SJCRH30 (cell line): ENCODE data around the gene LPCAT3. TPM values are rescaled to one million over a fixed set of nuclear protein-coding genes. Genes with fewer than 3 reads are reported as not detected.

ENCODE experiments used
- DNase-seq, 2 experiments: peaks; one replicate each; pipeline ENCODE4 v3.0.0-alpha.2; 2015 to 2020
- H3K27ac ChIP-seq: fragments of 250-450 bp; sonication (Bioruptor Pico); 2 replicates; pipeline ENCODE4 v1.5.1; 2020; ENCODE audit warnings: mild to moderate bottlenecking, moderate library complexity
- H3K27me3 ChIP-seq: fragments of 250-450 bp; sonication (Bioruptor Pico); 2 replicates; pipeline ENCODE4 v1.5.1; 2020; ENCODE audit warnings: mild to moderate bottlenecking, moderate library complexity
- H3K36me3 ChIP-seq: fragments of 250-450 bp; sonication (Bioruptor Pico); 2 replicates; pipeline ENCODE4 v1.5.1; 2020; ENCODE audit warnings: mild to moderate bottlenecking, moderate library complexity
- H3K4me1 ChIP-seq: fragments of 250-450 bp; sonication (Bioruptor Pico); 2 replicates; pipeline ENCODE4 v1.5.1; 2020; ENCODE audit warnings: mild to moderate bottlenecking, moderate library complexity
- H3K4me3 ChIP-seq: fragments of 250-450 bp; sonication (Bioruptor Pico); 2 replicates; pipeline ENCODE4 v1.5.1; 2020; ENCODE audit warnings: mild to moderate bottlenecking, moderate library complexity
- H3K9me3 ChIP-seq: fragments of 250-450 bp; sonication (Bioruptor Pico); replicated peaks from 2 replicates; pipeline ENCODE4 v1.5.1; 2020; ENCODE audit warnings: mild to moderate bottlenecking, moderate library complexity
- total RNA-seq: library from RNA; depleted of rRNA; stranded (reverse); fragments of >200 nt; shearing (Covaris generic); gene quantifications from 2 replicates; pipeline ENCODE4 v1.2.3, GENCODE V29; 2014

LPCAT3 gene
- total RNA-seq, 1 experiment from 2014 or later = 19.9 TPM

DNA sequence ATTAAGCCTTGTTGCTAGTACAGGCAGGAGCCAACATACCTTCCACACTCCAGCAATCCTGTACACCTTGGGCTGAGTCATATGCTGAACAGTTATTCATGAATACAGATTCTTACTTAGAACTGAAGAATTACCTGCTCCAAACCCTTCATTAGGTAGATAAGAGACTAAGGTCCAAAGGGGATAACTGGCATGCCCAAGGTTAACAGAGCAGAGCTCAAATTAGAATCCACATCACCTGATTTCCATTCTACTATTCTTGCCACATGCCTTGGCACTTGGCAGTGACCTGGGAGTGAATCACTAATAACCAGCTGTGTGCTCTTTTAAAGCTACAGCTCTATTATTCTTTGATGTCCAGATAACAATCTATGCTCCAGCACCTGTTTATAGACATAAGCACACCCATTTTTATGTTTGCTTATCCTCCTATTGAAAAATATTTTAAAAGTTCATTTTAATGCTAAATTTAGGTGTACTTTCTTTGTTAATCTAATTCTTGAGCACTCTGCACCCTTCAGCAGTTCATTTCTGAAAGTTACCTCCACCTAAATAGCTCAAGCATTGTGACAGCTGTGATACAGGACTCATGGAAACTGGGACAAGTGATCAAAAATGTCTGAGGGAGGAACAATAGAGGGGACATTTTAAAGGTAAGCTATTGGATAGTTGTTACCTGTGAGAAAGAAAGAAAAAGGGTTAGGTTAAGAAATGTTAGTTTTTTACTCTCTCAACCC, 19.4 kb downstream of the LPCAT3 start:
- Histone ChIP-seq H3K4me3 (no peak overlapping the region), H3K36me3 (peaks cover 10% of the 10 kb centered on the region), H3K9me3 (no peaks in the 10 kb centered on the region), H3K4me1 (peaks cover 7% of the 10 kb centered on the region), H3K27ac (0 out of 2 replicates have a peak overlapping the region, but pooled peaks have one; percentile 4), H3K27me3 (no peaks in the 10 kb centered on the region)
- DNase-seq = no peak

DNA sequence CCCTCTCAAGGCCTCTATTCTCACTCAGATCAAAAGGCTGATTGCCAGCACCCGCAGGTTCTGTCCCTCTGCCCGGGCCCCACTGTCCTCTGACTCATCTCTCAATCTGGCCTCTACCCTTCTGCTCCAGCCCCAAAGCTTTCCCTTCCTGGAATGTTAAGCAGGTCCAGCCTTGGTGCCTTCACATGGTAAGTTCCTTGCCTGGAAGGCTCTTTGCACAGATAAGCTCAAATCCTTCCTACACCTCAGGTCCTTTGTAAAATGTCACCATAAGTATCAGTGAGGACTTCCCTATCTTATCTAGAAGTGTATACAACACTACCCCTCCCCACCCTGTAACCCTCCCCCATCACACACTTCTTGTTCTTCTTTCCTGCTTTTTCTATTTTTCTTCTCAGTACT, 22.2 kb downstream of the LPCAT3 start:
- Histone ChIP-seq H3K36me3 (peaks cover 19% of the 10 kb centered on the region), H3K9me3 (no peaks in the 10 kb centered on the region), H3K4me1 (peaks cover 7% of the 10 kb centered on the region), H3K27ac (no peak overlapping the region), H3K27me3 (no peaks in the 10 kb centered on the region), H3K4me3 (no peak overlapping the region)
- no peak for DNase-seq

DNA sequence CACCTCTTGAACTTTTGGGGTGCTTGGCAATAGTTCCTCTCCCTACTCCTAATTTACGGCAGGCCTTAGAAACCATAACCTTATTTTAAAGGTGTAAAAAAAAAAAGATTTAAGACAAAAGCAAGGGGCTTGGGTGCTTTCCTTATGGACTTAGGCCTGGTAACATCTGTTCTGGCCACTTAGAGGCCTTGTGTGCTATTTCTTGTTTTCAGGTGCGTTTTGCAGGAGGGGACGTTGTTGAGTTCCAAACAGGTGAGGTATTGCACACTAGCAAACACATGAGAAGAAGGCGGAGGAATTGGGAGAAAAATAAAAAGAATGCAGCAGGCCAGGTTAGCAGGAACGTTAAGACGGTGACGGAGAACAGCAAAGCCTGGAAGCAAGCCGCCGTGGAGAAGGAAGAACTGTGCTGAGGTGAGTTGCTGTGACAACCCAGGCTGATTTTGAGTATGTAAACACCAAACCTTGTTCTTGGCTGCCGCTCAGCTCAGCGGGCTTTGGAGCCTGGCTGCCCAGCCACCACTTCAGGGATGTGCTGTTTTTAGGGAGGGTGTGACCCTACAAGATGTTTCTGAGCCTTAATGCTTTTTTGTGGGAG, 30.2 kb downstream of the LPCAT3 start:
- Histone ChIP-seq H3K27me3 (no peaks in the 10 kb centered on the region), H3K9me3 (no peaks in the 10 kb centered on the region), H3K4me1 (no peaks in the 10 kb centered on the region), H3K27ac (no peak overlapping the region), H3K4me3 (no peak overlapping the region), H3K36me3 (peaks cover 13% of the 10 kb centered on the region; the same call in 1 of the 2 replicates)
- DNase-seq = no peak

- no peaks in the 10 kb centered on the region for H3K4me1 ChIP-seq
- no peak for DNase-seq
- no peak overlapping the region for H3K27ac ChIP-seq
- H3K4me3 ChIP-seq = no peak overlapping the region
- no peaks in the 10 kb centered on the region for H3K27me3 ChIP-seq
- H3K36me3 ChIP-seq = peaks cover 20% of the 10 kb centered on the region
- no peaks in the 10 kb centered on the region for H3K9me3 ChIP-seq
These were observed 35.7 kb downstream of the LPCAT3 start for GRCh38 chr12:6982532-6982931.

GRCh38 chr12:6981152-6982052, 36.9 kb downstream of the LPCAT3 start:
- Histone ChIP-seq H3K36me3 (peaks cover 27% of the 10 kb centered on the region), H3K4me3 (no peak overlapping the region), H3K4me1 (no peaks in the 10 kb centered on the region), H3K27ac (no peak overlapping the region), H3K27me3 (no peaks in the 10 kb centered on the region), H3K9me3 (no peaks in the 10 kb centered on the region)
- no peak for DNase-seq

DNA sequence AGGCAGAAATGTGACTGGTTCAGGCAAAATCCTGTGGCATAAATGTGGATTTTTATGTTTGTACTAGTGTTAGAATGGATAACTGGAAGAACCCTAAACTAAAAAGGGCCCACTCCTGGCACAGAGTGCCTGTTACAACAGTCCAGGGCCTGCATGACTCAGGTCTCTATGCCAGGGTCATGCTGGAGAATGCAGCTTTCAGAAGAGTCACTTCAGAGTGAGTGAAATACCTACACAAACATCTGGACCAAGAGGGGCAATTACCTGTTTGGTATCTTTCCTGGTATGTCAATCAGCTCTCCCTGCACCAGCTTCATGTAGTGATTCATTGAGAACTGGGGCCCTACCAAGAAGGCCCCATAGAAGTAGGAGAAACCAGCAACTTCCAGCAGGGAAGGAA, 37.5 kb downstream of the LPCAT3 start:
- no peaks in the 10 kb centered on the region for H3K27me3 ChIP-seq
- H3K27ac ChIP-seq = no peak overlapping the region
- peaks cover 33% of the 10 kb centered on the region for H3K36me3 ChIP-seq
- no peaks in the 10 kb centered on the region for H3K9me3 ChIP-seq
- no peak for DNase-seq
- H3K4me3 ChIP-seq = no peak overlapping the region
- H3K4me1 ChIP-seq = no peaks in the 10 kb centered on the region

DNA sequence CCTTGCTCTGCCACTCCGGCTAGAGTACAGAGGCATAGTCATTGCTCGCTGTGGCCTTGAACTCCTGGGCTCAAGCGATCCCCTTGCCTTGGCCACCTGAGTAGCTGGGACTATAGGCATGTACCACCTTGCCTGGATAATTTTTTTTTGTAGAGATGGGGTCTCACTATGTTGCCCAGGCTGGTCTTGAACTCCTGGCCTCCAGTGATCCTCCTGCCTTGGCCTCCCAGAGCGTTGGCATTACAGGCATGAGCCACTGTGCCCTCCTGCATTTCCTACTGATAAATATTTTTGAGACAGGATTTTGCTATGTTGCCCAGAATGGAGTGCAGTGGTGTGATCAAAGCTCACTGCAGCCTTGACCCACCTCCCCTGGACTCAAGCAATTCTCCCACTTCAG, 38.2 kb downstream of the LPCAT3 start:
- Histone ChIP-seq H3K27me3 (no peaks in the 10 kb centered on the region), H3K4me3 (no peak overlapping the region), H3K27ac (no peak overlapping the region), H3K4me1 (no peaks in the 10 kb centered on the region), H3K9me3 (no peaks in the 10 kb centered on the region), H3K36me3 (peaks cover 40% of the 10 kb centered on the region)
- no peak for DNase-seq

- DNase-seq = no peak
- H3K27ac ChIP-seq = no peak overlapping the region
- H3K4me3 ChIP-seq = no peak overlapping the region
- no peaks in the 10 kb centered on the region for H3K27me3 ChIP-seq
- peaks cover 46% of the 10 kb centered on the region for H3K36me3 ChIP-seq
- no peaks in the 10 kb centered on the region for H3K9me3 ChIP-seq
- H3K4me1 ChIP-seq = no peaks in the 10 kb centered on the region
These were observed 38.8 kb downstream of the LPCAT3 start for GRCh38 chr12:6979453-6979852.

DNA sequence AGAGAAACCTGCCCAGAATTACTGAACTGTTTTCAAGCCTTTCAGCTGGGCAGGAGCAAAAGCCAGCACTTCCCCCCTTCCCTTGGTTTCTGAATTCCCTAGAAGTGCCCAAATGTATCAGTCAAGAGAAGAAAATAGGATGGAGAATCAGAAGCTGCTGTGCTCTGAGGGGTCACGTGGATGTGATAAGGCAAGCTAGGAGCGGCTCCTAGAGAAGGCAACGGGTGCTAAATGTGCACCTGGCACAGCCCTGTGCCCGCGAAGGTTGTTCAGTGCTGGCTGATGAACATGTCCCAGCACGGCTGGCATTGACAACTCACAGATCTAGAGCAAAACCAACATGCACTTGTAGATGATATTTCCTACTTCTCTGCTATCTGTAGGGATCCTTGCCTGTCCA, 39.3 kb downstream of the LPCAT3 start:
- Histone ChIP-seq H3K27me3 (no peaks in the 10 kb centered on the region), H3K36me3 (peaks cover 51% of the 10 kb centered on the region), H3K27ac (no peak overlapping the region; the same call in 1 of the 2 replicates), H3K4me1 (no peaks in the 10 kb centered on the region), H3K4me3 (no peak overlapping the region), H3K9me3 (no peaks in the 10 kb centered on the region)
- no peak for DNase-seq

DNA sequence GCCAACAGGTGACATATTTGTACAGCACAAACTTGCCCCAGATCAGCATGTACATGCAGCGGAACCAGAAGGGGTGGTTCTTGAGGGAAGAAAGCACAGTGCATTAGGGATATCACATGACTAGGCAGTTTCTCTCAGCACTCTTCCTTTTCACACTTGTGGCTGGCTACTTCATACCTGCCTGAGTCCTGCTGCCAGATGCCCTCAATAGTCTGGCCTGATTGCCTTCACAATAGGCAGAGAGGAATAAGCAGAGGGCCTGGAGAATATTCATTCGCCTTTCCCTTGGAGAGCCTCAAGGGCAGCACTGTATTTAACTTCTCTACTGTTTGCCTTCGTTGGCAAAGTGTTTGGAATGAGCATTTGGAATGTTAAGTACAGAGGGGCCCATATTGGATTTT, 39.7 kb downstream of the LPCAT3 start:
- no peaks in the 10 kb centered on the region for H3K27me3 ChIP-seq
- H3K27ac ChIP-seq = no peak overlapping the region; the same call in 1 of the 2 replicates
- H3K4me1 ChIP-seq = no peaks in the 10 kb centered on the region
- peaks cover 54% of the 10 kb centered on the region for H3K36me3 ChIP-seq
- H3K4me3 ChIP-seq = no peak overlapping the region
- H3K9me3 ChIP-seq = no peaks in the 10 kb centered on the region
- DNase-seq = no peak

DNA sequence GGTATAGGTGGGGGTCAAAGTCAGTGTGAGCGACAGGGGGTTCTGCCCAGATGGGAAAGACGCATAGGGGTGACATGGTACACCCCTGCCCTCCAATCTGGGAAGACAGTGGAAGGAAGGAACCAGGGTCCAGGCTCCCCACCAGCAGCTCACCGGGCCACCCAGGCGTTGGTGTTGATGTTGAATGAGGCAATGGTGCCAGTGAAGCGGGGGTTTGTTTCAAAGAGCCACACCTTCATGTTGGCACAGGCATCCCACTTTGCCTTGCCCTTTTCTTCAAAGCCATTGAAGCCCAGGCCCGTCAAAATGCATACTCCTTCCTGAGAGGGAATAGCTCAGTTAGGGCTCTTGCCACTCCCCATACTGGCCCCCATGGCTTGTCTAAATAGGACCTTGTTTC, 40.1 kb downstream of the LPCAT3 start:
- no peak for DNase-seq
- no peak overlapping the region; the same call in 1 of the 2 replicates for H3K27ac ChIP-seq
- H3K4me1 ChIP-seq = no peaks in the 10 kb centered on the region
- H3K36me3 ChIP-seq = peaks cover 54% of the 10 kb centered on the region
- no peaks in the 10 kb centered on the region for H3K9me3 ChIP-seq
- no peak overlapping the region for H3K4me3 ChIP-seq
- no peaks in the 10 kb centered on the region for H3K27me3 ChIP-seq

GRCh38 chr12:6977653-6978052, 40.6 kb downstream of the LPCAT3 start:
- Histone ChIP-seq H3K4me1 (no peaks in the 10 kb centered on the region), H3K9me3 (no peaks in the 10 kb centered on the region), H3K27ac (no peak overlapping the region), H3K27me3 (no peaks in the 10 kb centered on the region), H3K4me3 (no peak overlapping the region), H3K36me3 (peaks cover 54% of the 10 kb centered on the region)
- DNase-seq = no peak

DNA sequence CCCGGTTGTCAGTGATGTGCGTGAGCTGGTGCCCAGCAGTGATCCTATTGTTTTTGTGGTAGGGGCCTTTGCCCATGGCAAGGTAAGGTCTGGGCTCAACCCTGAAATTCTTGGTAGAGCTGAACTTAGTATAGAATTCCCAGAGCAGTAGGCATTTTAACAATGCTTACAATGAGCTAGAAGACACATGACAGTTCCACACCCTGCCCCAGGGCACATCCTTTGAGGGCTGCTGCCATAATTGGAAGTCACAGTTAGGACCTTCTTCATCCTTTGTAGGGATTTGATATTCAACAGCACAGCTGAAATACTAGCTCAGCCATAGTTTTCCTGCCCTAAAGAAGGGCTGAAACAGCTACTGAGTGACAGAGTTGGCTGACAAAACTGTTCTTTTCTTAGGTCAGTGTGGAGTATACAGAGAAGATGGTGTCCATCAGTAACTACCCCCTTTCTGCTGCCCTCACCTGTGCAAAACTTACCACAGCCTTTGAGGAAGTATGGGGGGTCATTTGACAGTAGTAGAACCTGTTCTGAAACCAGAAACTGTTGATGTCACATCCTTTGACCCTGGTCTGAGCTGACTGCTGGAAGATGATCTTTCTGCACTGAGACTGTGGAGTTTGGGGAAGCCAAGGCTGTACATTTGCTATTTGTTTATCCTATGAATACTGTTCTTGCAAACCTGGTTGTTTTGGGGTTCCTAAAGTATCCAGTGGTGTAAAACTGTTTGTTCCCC, 42.8 kb downstream of the LPCAT3 start:
- Histone ChIP-seq H3K27me3 (no peaks in the 10 kb centered on the region), H3K36me3 (peaks cover 49% of the 10 kb centered on the region), H3K4me1 (peaks cover 3% of the 10 kb centered on the region; the same call in 1 of the 2 replicates), H3K9me3 (no peaks in the 10 kb centered on the region), H3K4me3 (no peak overlapping the region), H3K27ac (no peak overlapping the region)
- no peak for DNase-seq

- H3K4me3 ChIP-seq = no peak overlapping the region
These were observed 44.1 kb downstream of the LPCAT3 start for GRCh38 chr12:6974180-6974579.

More at GRCh38 chr12:6974180-6974579, 44.1 kb downstream of the LPCAT3 start:
- peaks cover 5% of the 10 kb centered on the region for H3K4me1 ChIP-seq
- peaks cover 47% of the 10 kb centered on the region for H3K36me3 ChIP-seq
- no peak overlapping the region for H3K27ac ChIP-seq
- no peaks in the 10 kb centered on the region for H3K27me3 ChIP-seq
- no peak for DNase-seq
- no peaks in the 10 kb centered on the region for H3K9me3 ChIP-seq
